HG02885 (cell line): ENCODE results near the gene JPH2.

Experiments used
- ATAC-seq: cut with Tn5 transposase; IDR thresholded peaks from one replicate; pipeline ENCODE4 v1.9.1; 2021; ENCODE audit warnings: mild to moderate bottlenecking; ENCODE audit not compliant: unreplicated experiment, poor library complexity

The JPH2 gene

DNA sequence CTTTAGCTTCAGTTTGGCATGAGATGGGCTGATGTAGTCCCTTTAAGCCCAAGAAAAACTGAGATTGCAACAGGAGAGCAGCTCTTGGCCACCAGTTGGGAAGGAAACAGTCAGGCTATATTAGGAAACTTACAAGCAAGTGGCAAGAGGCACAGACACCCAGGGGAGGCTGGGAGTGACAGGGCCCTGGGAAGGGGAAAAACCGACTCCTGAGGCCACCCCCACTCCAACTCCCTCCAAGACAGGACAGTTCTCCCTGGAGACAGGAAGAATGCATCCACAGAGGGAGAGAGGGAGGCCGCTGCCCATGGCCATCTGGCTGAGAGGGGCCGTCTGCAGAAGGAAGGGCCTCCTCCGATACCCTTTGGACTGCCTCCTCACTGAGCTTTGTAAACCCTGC lies 20.5 kb downstream of the JPH2 start:
- no peak for ATAC-seq

- ATAC-seq: no peak
Observed at GRCh38 chr20:44166008-44166407, 21.0 kb downstream of the JPH2 start.

- no peak for ATAC-seq
Observed at GRCh38 chr20:44160133-44160532, 26.9 kb downstream of the JPH2 start.

- ATAC-seq: no peak
Observed at GRCh38 chr20:44159711-44160110, 27.3 kb downstream of the JPH2 start.

- no peak for ATAC-seq
Observed at GRCh38 chr20:44159125-44159524, 27.9 kb downstream of the JPH2 start.

- ATAC-seq: no peak
Observed at GRCh38 chr20:44157061-44157460, 29.9 kb downstream of the JPH2 start.

GRCh38 chr20:44154521-44155001 lies 32.4 kb downstream of the JPH2 start:
- no peak for ATAC-seq

DNA sequence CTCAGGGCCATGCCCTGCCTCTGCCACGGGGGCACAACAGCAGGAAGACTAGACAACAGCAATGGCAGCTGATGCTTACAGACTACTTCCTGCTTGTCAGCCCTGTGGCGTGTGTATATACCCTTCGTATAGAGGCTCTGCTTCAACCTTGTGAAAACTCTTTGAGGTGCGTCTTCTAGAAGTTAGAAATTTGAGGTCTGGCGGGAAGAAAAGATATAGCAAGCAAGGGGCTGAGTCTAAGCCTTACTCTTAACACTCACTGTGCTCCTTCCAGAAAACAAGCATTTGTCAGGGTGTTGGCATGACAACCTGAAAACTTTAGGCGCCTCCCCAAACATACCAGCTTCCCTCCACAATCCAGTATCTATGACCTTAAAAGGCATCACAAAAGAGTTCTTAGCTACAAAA lies 33.3 kb downstream of the JPH2 start:
- ATAC-seq: no peak

GRCh38 chr20:44151621-44152416 lies 35.2 kb downstream of the JPH2 start:
- ATAC-seq: no peak

GRCh38 chr20:44146272-44146671 lies 40.7 kb downstream of the JPH2 start:
- ATAC-seq: no peak

GRCh38 chr20:44145131-44145775 lies 41.7 kb downstream of the JPH2 start:
- no peak for ATAC-seq

- ATAC-seq: no peak
Observed at GRCh38 chr20:44143936-44144335, 43.1 kb downstream of the JPH2 start.

GRCh38 chr20:44142413-44142812 lies 44.6 kb downstream of the JPH2 start:
- ATAC-seq: no peak

DNA sequence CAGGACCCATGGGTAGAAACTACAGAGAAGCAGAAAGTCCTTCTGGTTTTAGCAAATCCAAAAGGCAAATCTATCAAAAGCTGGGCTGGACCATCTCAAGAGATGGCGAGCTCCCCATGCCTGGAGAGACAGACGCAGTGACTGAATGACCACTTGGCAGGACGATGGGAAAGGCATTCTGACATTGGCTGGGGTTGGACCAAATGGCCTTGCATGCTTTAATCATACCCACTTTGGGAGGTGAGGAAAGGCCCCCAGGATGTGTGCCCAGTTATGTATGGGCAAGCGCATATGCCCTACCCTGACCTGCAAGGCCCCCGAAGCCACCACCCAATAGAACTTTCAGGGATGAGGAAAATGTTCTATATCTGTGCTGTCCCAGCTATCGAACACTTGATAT lies 45.1 kb downstream of the JPH2 start:
- ATAC-seq: no peak

- no peak for ATAC-seq
Observed at GRCh38 chr20:44138867-44139266, 48.1 kb downstream of the JPH2 start.

DNA sequence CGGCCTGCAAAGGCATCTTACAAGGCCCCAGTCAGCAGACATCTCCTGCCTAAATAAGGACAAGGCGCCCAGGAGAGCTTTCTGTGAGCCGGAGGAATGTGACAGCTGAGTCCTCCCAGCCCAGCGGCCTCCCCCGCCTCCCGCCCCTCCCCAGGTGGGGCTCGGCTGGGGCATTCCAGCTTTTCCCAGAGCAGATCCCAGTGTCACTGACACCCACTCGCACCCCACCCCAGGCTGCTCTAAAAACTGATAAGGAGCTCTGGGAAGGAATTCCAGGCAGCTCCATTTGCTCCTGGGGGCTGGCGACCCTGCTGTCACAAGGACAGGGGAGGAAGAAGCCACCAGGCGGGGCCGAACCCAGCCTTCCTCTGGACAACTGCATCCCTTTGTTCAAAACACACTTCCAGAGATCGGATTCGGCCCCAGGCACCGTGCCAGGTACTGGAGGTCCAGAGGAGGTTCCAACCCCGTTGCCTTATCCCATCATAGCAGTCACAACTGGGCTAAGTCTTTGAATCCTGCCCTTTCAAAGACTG lies 49.7 kb downstream of the JPH2 start:
- no peak for ATAC-seq

DNA sequence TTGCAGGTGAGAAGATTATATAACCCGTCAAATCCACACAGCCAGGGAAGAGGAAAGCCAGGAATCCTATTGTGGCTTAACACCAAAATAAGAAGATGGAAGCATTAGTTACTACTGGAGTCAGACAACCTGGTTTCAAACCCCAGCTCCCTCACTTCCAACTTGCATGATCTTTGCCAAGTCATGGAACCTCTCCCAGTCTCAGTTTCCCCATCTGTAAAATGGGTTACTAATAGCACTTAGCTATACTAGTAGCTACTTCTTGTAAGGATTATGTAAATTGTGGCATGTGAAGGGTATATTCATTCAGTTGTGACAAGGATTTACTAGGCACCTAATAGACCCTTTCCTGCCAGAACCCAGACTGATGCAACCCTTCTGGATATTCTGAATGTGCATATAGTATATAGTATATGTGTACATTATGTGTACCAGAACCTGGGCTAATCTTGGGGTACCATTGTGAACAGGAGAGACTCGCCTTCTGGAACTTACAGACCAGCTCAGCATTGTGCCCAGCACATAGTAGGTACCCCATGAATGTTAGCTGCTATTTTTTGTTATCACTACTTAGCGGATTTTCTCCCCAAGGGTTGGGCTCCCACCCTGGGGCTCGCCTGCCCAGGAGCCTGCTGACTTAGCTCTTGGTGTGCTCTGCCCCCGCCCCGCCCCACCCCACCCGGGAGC lies 50.3 kb downstream of the JPH2 start:
- ATAC-seq: no peak

DNA sequence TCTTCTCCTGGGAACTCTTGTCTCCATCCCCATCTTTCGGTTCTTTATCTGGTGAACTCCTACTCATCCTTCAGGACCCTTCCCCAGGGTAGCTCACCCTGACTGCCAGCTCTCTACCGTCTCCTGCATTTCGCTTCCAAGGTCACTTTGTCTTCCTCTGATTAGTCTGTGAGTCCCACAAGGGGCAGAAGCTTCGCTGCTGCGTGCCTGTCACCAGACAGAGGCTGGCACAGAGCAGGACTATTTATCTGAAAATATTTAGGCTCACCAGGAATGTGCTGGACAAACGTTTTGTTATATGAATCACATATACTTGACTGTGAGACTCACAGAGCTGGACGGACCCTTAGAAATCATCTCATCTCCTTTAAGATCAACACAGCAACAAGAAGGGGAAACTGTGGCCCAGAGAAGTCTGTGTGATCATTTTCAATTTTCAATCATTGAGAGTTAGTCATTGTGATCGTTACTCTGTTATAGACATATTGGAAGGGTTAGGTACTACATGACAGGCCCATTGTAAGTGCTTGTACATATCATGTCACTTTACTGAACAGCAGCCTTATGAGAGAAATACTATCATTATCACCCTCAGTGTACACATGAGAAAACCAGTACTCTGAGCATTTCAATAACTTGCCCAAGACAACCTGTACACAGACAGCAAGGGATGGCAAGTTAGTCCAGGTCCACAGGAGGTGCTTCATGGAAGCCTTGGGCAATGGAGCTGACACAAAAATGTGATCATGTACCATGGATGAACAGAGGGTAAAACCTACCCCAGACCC lies 51.4 kb downstream of the JPH2 start:
- ATAC-seq: no peak

GRCh38 chr20:44135012-44135412 lies 52.0 kb downstream of the JPH2 start:
- ATAC-seq: no peak

DNA sequence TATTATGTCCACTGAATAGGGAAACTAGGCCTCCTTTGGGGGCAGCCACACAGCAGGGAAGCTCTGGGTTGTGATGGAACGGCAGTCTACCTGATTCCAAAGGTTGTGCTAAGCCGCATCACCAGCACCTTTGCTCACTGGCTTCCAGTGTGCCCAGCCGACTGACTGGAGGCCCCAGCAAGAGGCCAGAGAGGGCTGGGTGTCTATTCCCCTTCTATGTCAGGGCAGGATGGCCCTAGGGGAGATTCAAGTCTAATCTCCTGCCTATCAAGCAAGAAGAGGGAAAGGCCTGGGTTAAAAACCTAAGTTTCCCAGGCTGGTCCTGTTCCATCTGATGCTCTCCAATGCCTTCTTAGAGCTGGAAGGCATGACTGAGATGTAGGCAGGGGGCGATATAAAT lies 53.6 kb downstream of the JPH2 start:
- ATAC-seq: no peak
